ENCODE results near the gene TMEM250.

The TMEM250 gene

DNA sequence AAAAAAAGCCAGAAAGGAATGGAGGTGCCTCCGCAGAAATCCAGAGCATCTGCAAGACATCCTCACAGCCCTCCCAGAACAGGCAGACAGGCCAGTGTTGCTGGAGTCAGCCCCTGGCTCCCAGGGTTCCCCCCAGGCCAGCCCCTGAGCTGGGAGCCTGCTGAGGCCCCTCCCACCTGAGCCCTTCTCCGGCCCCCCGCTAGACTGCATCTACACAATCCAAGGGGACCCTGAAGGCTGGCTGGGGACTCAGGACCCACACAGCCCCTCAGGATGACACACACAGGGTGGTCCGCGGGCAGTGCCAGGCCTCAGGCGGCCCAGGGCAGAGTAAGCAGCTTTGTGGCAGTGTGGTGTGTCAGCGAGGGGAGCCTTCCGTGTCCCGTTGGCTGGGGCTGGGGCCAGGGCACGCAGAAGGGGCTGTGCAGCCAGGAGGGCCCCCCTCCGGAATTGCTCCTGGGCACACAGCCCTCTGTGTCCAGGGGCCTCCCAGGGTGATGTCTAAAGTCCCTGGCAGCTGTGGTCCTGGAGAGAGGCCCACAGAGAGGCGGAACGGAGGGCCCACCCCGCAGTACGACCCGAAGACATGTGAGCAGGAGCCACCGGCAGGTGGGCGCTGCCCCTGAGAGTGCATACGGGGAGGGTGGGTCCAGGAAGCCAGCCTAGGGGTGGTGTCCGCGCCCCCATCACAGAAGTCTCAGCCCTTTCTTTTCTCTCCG lies 2.9 kb downstream of the TMEM250 start:
- TF ChIP-seq, protein P1, sequence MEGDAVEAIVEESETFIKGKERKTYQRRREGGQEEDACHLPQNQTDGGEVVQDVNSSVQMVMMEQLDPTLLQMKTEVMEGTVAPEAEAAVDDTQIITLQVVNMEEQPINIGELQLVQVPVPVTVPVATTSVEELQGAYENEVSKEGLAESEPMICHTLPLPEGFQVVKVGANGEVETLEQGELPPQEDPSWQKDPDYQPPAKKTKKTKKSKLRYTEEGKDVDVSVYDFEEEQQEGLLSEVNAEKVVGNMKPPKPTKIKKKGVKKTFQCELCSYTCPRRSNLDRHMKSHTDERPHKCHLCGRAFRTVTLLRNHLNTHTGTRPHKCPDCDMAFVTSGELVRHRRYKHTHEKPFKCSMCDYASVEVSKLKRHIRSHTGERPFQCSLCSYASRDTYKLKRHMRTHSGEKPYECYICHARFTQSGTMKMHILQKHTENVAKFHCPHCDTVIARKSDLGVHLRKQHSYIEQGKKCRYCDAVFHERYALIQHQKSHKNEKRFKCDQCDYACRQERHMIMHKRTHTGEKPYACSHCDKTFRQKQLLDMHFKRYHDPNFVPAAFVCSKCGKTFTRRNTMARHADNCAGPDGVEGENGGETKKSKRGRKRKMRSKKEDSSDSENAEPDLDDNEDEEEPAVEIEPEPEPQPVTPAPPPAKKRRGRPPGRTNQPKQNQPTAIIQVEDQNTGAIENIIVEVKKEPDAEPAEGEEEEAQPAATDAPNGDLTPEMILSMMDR (IDR thresholded peaks at IDR 0.05; ENCODE audit: borderline replicate concordance, insufficient read depth, low read depth, low read length), result no peak
- H3K4me3 ChIP-seq (ENCODE audit: low read depth, low read length), result no peak overlapping the region

DNA sequence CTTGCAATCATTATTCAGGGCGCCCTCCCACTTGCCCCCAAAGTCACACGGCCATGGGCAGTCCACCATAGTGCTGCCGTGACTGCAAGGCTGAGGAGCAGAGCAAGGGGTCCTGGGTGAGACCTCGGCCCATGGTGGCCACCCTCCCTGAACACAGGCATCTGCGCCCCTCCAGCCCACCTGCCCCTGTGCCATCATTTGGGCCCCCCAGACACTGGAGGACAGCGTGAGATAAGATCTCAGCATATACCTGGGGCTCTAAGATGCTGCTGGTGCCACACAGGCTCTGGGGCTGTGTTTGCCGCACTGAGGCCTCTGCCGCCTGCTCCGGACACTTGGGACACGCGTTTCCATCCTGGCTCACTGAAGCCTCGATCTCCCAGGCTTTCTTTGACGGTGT lies 3.5 kb downstream of the TMEM250 start:
- no peak overlapping the region for H3K4me3 ChIP-seq (ENCODE audit: low read depth, low read length)
- TF ChIP-seq, protein P1 (IDR thresholded peaks at IDR 0.05; ENCODE audit: borderline replicate concordance, insufficient read depth, low read depth, low read length), result no peak

DNA sequence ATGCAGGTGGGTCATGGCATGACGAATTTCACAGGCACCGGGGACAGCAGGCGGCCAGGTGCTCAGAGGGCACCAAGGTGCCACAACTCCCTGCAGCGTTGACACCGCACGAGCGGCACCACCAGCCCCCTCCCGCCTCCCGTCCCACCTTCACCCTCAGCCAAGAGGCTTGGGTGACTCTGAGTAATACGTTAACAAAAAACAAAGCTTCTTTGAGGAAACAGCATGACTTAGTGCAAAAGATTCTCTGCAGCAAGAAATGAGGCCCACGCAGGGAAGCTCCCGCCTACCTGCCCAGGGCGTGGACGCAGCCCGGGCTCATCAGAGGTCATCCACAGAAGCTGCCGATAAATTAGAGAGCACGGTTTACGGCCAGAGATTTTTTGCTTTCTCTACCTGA lies 4.1 kb downstream of the TMEM250 start:
- TF ChIP-seq, protein P1 (IDR thresholded peaks at IDR 0.05; ENCODE audit: borderline replicate concordance, insufficient read depth, low read depth, low read length), result no peak
- H3K4me3 ChIP-seq (ENCODE audit: low read depth, low read length), result no peak overlapping the region

DNA sequence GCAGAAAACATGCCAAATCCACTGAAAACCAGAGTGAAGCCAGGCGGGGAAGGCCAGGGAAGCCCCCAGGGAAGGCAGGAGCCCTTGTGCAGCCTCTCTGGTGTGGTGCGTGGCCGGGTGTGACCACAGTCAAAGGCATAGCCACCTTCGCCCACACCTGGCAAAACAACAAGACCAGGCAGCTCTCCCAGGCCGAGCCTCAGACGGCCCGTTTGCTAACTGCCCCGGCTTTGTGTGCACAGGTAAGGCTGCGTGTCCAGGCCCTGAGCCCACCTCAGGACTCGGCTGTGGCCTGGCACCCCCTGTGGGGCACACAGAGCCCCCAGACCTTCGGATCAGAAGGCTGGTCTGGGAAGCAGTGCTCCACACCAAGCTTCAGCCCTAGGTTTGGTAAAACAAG lies 6.1 kb downstream of the TMEM250 start:
- H3K4me3 ChIP-seq (ENCODE audit: low read depth, low read length), result no peak overlapping the region
- TF ChIP-seq, protein P1 (IDR thresholded peaks at IDR 0.05; ENCODE audit: borderline replicate concordance, insufficient read depth, low read depth, low read length), result no peak

DNA sequence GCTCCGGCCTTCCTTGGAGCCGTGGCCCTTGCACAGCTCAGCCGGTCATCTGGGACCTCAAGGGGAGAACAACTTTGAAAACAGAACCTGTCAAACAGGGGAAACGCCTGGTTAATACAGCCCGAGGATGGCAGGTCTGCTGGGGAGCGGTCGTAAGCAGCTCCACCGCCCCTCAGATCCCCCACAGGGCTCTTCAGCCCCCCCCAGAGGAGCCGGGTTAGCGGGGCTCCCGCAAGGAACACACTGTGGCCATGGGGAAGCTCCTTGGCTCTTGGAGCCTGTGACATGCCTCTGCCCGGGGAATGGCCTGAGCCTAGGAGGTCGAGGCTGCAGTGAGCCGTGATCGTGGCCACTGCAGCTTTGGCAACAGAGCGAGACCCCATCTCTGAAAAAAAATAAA lies 6.8 kb downstream of the TMEM250 start:
- no peak overlapping the region for H3K4me3 ChIP-seq (ENCODE audit: low read depth, low read length)
- TF ChIP-seq, protein P1 (IDR thresholded peaks at IDR 0.05; ENCODE audit: borderline replicate concordance, insufficient read depth, low read depth, low read length), result no peak

DNA sequence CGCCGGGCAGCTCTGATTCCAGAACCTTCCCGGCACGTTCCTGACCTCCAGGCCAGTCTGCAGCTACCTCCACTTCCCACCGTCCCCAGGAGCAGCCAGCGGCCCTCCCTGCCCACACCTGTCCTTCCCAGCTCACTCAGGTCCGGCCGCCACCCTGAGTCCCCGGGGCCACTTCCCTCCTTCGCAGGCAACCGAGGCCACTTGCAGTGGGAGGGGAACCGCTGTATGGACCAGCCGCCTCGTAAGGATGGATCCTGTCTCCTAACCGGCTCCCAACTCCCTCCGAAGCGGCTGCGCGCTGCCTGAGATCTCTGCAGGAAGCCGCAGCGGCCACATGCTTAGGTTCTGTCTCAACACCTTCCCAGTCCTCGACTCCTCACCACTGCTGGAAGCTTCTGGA lies 7.5 kb downstream of the TMEM250 start:
- H3K4me3 ChIP-seq (ENCODE audit: low read depth, low read length), result no peak overlapping the region

More for the DNA sequence above, 7.5 kb downstream of the TMEM250 start:
- TF ChIP-seq, protein P1 (IDR thresholded peaks at IDR 0.05; ENCODE audit: borderline replicate concordance, insufficient read depth, low read depth, low read length), result no peak
